Brain microvascular endothelial cell (primary cell): ENCODE measurements around the gene ICA1.

ENCODE experiments used
- DNase-seq: peaks from one replicate; pipeline ENCODE4 v3.0.0-alpha.2; 2020
- H3K27ac ChIP-seq: fragments of 250-450 bp; sonication (Bioruptor Pico); 2 replicates; pipeline ENCODE4 v1.5.1; 2020; ENCODE audit warnings: mild to moderate bottlenecking, moderate library complexity
- H3K27me3 ChIP-seq: fragments of 250-450 bp; sonication (Bioruptor Pico); replicated peaks from 2 replicates; pipeline ENCODE4 v1.5.1; 2020; ENCODE audit warnings: mild to moderate bottlenecking
- H3K36me3 ChIP-seq: fragments of 250-450 bp; sonication (Bioruptor Pico); replicated peaks from 2 replicates; pipeline ENCODE4 v1.5.1; 2020; ENCODE audit warnings: mild to moderate bottlenecking
- H3K4me3 ChIP-seq: 2 replicates; pipeline ENCODE4 v1.5.1; 2011; ENCODE audit warnings: low read depth, mild to moderate bottlenecking, control low read depth, low read length, moderate library complexity
- in situ Hi-C: cut with HindIII; loops from 2 replicates; pipeline ENCODE4 v1.10.0; 2017; ENCODE audit warnings: low sequenced_read_pairs, low pct_ligation_motif_present
- TF ChIP-seq, protein P1 (sequence below): IDR thresholded peaks from 2 replicates; pipeline ENCODE4 v1.5.1; 2011; ENCODE audit warnings: low read depth, mild to moderate bottlenecking, moderate library complexity, low read length, control low read depth, inconsistent platforms; ENCODE audit errors: missing control alignments

The ICA1 gene

GRCh38 chr7:8212638-8213037, 49.3 kb downstream of the ICA1 start:
- TF ChIP-seq, protein P1, sequence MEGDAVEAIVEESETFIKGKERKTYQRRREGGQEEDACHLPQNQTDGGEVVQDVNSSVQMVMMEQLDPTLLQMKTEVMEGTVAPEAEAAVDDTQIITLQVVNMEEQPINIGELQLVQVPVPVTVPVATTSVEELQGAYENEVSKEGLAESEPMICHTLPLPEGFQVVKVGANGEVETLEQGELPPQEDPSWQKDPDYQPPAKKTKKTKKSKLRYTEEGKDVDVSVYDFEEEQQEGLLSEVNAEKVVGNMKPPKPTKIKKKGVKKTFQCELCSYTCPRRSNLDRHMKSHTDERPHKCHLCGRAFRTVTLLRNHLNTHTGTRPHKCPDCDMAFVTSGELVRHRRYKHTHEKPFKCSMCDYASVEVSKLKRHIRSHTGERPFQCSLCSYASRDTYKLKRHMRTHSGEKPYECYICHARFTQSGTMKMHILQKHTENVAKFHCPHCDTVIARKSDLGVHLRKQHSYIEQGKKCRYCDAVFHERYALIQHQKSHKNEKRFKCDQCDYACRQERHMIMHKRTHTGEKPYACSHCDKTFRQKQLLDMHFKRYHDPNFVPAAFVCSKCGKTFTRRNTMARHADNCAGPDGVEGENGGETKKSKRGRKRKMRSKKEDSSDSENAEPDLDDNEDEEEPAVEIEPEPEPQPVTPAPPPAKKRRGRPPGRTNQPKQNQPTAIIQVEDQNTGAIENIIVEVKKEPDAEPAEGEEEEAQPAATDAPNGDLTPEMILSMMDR = no peak
- no peaks in the 10 kb centered on the region for H3K27me3 ChIP-seq
- H3K4me3 ChIP-seq = no peak overlapping the region
- in situ Hi-C loops = no loop called here
- no peak for DNase-seq
- no peaks in the 10 kb centered on the region for H3K36me3 ChIP-seq
- H3K27ac ChIP-seq = no peak overlapping the region

DNA sequence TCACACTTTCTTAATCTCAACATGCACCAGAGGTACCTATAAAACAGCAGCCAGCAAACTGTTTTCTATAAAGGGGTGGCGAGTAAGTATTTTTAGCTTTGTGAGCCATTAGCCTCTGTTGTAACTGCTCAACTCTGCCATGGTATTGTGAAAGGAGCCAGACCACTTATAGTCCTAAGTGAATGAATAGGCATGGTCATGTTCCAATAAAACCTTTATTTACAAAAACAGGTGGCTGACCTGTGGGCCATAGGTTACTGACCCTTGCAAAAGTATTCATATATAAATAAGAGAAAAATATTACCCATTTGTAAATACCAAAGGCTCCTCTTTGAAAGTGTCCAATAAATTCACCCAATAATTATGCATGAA, 50.3 kb downstream of the ICA1 start:
- TF ChIP-seq, protein P1 = no peak
- no peak overlapping the region for H3K27ac ChIP-seq
- H3K36me3 ChIP-seq = no peaks in the 10 kb centered on the region
- no peak for DNase-seq
- in situ Hi-C loops = no loop called here
- H3K27me3 ChIP-seq = no peaks in the 10 kb centered on the region
- H3K4me3 ChIP-seq = no peak overlapping the region

DNA sequence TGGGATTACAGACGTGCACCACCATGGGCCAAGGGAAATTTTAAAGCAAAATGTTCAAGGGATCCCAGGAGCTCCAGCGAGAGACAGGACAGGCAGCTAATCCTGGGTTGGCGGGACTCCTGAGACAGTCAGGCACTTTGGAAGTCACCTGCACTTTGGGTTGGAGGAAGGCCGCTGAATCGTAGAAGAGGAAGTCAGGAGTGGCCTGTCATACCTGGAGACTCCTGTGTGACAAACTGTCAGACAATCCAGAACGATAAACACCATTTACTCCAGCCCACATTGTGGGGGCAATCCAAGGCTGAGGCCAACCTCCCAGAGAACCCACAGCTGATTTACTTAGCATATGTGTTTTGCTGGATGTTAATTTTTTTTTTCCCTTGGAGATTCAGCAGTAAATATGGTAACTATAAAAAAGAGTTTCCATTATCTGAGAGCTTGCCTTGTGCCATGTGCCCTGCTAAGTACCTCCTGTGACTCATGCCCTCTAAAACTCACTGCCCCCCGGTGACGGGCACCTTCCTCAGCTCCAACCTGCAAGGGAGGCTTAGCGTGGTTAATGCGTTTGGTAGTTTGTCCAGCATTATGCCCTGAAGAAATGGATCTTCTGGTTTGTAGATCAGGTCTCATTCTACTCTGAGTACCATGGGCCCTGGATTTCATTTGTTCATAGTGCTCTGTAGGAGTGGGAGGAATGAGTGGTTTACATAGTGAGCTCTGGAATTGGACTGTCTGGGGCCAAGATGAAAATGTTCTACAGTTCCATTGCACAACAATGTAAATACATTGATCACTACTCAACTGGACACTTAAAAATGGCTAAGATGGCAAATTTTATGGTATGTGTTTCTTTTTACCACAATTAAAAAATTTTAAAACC, 50.9 kb downstream of the ICA1 start:
- H3K36me3 ChIP-seq = no peaks in the 10 kb centered on the region
- in situ Hi-C loops = no loop called here
- H3K27ac ChIP-seq = no peak overlapping the region
- no peak for DNase-seq
- no peaks in the 10 kb centered on the region for H3K27me3 ChIP-seq
- no peak overlapping the region for H3K4me3 ChIP-seq
- TF ChIP-seq, protein P1 = no peak

- H3K27me3 ChIP-seq = no peaks in the 10 kb centered on the region
- TF ChIP-seq, protein P1 = no peak
- H3K27ac ChIP-seq = no peak overlapping the region
- H3K36me3 ChIP-seq = no peaks in the 10 kb centered on the region
- in situ Hi-C loops = no loop called here
- DNase-seq = no peak
- no peak overlapping the region for H3K4me3 ChIP-seq
Observed at GRCh38 chr7:8209353-8209752, 52.6 kb downstream of the ICA1 start.

GRCh38 chr7:8208816-8209215, 53.2 kb downstream of the ICA1 start:
- TF ChIP-seq, protein P1 = no peak

DNA sequence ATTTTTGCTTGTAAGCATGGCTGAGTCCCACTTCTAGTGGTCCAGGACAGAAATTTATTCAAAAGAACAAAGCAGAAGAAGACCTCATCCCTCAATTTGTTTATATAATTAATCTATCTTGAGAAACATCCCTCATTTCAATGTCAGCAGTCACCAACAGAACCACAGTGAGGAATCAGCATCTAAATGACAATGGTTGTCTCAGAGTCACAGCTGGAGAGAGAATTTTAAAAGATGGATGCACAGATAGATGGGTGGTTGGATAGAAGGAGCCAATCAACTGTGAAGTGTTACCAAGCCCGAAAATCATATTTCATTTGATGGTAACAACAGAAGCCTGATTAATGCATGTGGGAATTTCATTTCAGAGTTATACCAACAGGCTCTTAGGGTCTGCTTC, 55.0 kb downstream of the ICA1 start:
- TF ChIP-seq, protein P1 = no peak
- no peak overlapping the region for H3K4me3 ChIP-seq
- no peaks in the 10 kb centered on the region for H3K27me3 ChIP-seq
- no peak overlapping the region for H3K27ac ChIP-seq
- in situ Hi-C loops = no loop called here
- no peak for DNase-seq
- no peaks in the 10 kb centered on the region for H3K36me3 ChIP-seq

More at GRCh38 chr7:8208816-8209215, 53.2 kb downstream of the ICA1 start:
- Histone ChIP-seq H3K27me3 (no peaks in the 10 kb centered on the region), H3K27ac (no peak overlapping the region), H3K4me3 (no peak overlapping the region), H3K36me3 (no peaks in the 10 kb centered on the region)
- no peak for DNase-seq
- in situ Hi-C loops = no loop called here
